ENCODE data around the gene MRE11. TPM values are rescaled to one million over a fixed set of nuclear protein-coding genes. Genes with fewer than 3 reads are reported as not detected.
A peak's percentile ranks its signal among the peaks of the same experiment; 100 is the strongest.

Gene MRE11
- polyA plus RNA-seq, 1 donor (not counting 4 experiments of a cell fraction or from before 2014, with no cell fraction given) = 12.4 TPM

DNA sequence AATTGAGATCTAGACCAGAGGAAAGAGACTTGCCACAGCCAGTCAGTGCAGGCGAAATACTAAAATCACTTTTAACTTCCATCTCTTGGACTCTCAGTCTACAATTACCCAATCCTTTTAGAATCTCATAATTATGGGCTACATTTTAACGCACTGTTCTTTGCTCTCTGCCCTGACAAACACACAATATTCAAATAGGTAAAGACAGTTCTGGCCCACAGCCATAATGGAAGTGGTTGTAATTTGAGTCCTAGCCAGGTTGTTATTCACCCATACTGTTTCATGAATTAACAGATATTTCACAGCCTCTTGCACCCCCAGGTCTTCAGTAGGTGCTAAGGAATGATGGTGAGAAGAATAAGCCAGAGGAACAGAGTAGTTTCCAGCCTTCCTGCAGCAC lies 19.4 kb upstream of the MRE11 start:
- no peaks in the 10 kb centered on the region for H3K79me2 ChIP-seq (ENCODE audit: control insufficient read depth, insufficient read depth, low read length)
- no peak overlapping the region for H3K27ac ChIP-seq (ENCODE audit: control insufficient read depth, insufficient read depth, low read length)
- peaks cover 15% of the 10 kb centered on the region for H3K4me1 ChIP-seq (ENCODE audit: control insufficient read depth, extremely low read depth, insufficient read depth, low read length)
- no peak overlapping the region for H3K9ac ChIP-seq (ENCODE audit: control insufficient read depth, extremely low read depth, insufficient read depth, low read length)
- dilution Hi-C loops (cut with MboI; ENCODE audit: extremely low pct_ligation_motif_present, low sequenced_read_pairs) = no loop called here
- H3K9me3 ChIP-seq (ENCODE audit: control insufficient read depth, low read depth, low read length) = no peaks in the 10 kb centered on the region
- DNase-seq (ENCODE audit: low read depth, low spot score) (no peak), FAIRE-seq (peak; percentile 62)
- peak overlapping the region; percentile 27 for H2AFZ ChIP-seq (ENCODE audit: control insufficient read depth, low read length)
- H3K27me3 ChIP-seq (ENCODE audit: control insufficient read depth, extremely low read depth, insufficient read depth, low read length) = no peaks in the 10 kb centered on the region
- no peaks in the 10 kb centered on the region for H3K9me1 ChIP-seq (ENCODE audit: control insufficient read depth, extremely low read depth, insufficient read depth, low read length)
- H4K20me1 ChIP-seq (ENCODE audit: control insufficient read depth, extremely low read depth, insufficient read depth, low read length) = no peaks in the 10 kb centered on the region
- no peaks in the 10 kb centered on the region for H3K36me3 ChIP-seq (ENCODE audit: control insufficient read depth in 2 of 2, extremely low read depth in 1 of 2, insufficient read depth in 2 of 2, low read length in 2 of 2)
- H3K4me2 ChIP-seq (ENCODE audit: control insufficient read depth, extremely low read depth, insufficient read depth, low read depth, low read length) = peak overlapping the region; percentile 90
- TF ChIP-seq CTCF (optimal IDR thresholded peaks at IDR 0.05 in 1 of 3, IDR thresholded peaks at IDR 0.05 in 1 of 3, conservative IDR thresholded peaks at IDR 0.05 in 1 of 3; ENCODE audit: extremely low read depth in 1 of 3, insufficient read depth in 2 of 3, low read length in 3 of 3) (no peak), EZH2 (IDR thresholded peaks at IDR 0.05; ENCODE audit: low read length) (no peak)
- H3K4me3 ChIP-seq (ENCODE audit: control insufficient read depth in 2 of 3, extremely low read depth in 1 of 3, insufficient read depth in 2 of 3, low read depth in 1 of 3, low read length in 3 of 3) = peak overlapping the region in 2 of 3 experiments; percentile 66 to 73

DNA sequence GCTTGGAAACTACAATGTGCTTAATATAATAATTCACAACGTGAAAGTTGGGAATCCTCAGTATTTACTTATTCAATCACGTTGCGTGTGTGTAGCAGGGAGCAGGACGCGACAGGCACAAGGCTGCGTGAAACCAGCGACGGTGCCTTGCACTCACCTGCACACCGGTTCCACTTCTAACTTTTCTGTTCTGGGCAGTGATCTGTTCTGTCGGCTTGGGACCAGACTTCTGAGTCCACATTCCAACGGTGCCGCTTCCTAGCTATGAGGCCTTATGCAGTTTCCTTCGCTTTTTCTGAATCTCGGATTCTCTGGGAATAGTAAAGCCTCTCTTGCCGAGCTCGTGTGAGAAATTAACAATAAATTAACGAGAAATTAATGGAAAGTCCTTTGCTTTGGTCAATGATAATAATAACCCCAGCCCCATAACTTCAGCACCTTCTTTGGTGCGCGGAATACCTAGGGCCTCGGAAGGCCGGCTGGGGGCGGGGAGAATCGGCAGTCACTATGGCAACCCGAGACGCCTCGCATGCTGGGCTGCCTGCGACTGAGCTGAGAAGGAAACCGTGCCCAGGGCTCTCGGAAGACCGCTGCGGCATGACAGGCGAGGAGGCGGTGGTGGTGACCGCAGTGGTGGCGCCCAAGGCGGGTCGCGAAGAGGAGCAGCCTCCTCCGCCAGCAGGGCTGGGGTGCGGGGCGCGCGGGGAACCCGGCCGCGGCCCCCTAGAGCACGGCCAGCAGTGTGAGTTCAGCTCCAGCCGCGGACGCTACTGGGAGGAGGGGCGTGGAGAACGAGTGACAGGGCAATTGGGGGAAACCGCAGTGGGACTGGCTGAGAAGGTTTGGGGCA lies 18.5 kb upstream of the MRE11 start, which contains the start of gene C11orf97:
TSS of gene C11orf97 (plus strand) at position 530 of the 850 bp plus-strand sequence. CDS start at position 598, 68 bp downstream.
- Histone ChIP-seq H3K4me2 (ENCODE audit: control insufficient read depth, extremely low read depth, insufficient read depth, low read depth, low read length) (peak within 1 kb of the TSS; percentile 90), H3K9me3 (ENCODE audit: control insufficient read depth, low read depth, low read length) (no peaks in the 10 kb centered on the region), H3K27ac (ENCODE audit: control insufficient read depth, insufficient read depth, low read length) (no peak within 1 kb of the TSS), H3K9ac (ENCODE audit: control insufficient read depth, extremely low read depth, insufficient read depth, low read length) (peak within 1 kb of the TSS; percentile 35), H3K4me1 (ENCODE audit: control insufficient read depth, extremely low read depth, insufficient read depth, low read length) (peaks cover 15% of the 10 kb centered on the region), H4K20me1 (ENCODE audit: control insufficient read depth, extremely low read depth, insufficient read depth, low read length) (no peaks in the 10 kb centered on the region), H3K27me3 (ENCODE audit: control insufficient read depth, extremely low read depth, insufficient read depth, low read length) (no peaks in the 10 kb centered on the region), H3K4me3 (ENCODE audit: control insufficient read depth in 2 of 3, extremely low read depth in 1 of 3, insufficient read depth in 2 of 3, low read depth in 1 of 3, low read length in 3 of 3) (peak within 1 kb of the TSS; percentile 30 to 73 (median 66)), H3K79me2 (ENCODE audit: control insufficient read depth, insufficient read depth, low read length) (no peaks in the 10 kb centered on the region), H3K36me3 (ENCODE audit: control insufficient read depth in 2 of 2, extremely low read depth in 1 of 2, insufficient read depth in 2 of 2, low read length in 2 of 2) (no peaks in the 10 kb centered on the region), H2AFZ (ENCODE audit: control insufficient read depth, low read length) (peak within 1 kb of the TSS; percentile 71), H3K9me1 (ENCODE audit: control insufficient read depth, extremely low read depth, insufficient read depth, low read length) (no peaks in the 10 kb centered on the region)
- TF ChIP-seq EZH2 (IDR thresholded peaks at IDR 0.05; ENCODE audit: low read length) (no peak), CTCF (optimal IDR thresholded peaks at IDR 0.05 in 1 of 3, IDR thresholded peaks at IDR 0.05 in 1 of 3, conservative IDR thresholded peaks at IDR 0.05 in 1 of 3; ENCODE audit: extremely low read depth in 1 of 3, insufficient read depth in 2 of 3, low read length in 3 of 3) (no peak)
- FAIRE-seq (no peak), DNase-seq (ENCODE audit: low read depth, low spot score) (no peak)
- dilution Hi-C loops (cut with MboI; ENCODE audit: extremely low pct_ligation_motif_present, low sequenced_read_pairs) = no loop called here
